NOMO-1 (cell line): ENCODE results near the gene WDTC1.
"Not testable (repeated sequence)": the region's sequence is repeated elsewhere in the genome, so short reads cannot be mapped to it uniquely, and the experiment has no call there.

Source experiments
- DNase-seq, 2 experiments: peaks; one replicate each; lab custom pipeline; 2025; ENCODE audit not compliant: unreplicated experiment in 2 of 2; lab: John Stamatoyannopoulos, UW

WDTC1 gene

GRCh38 chr1:27246194-27246593 lies 11.8 kb downstream of the WDTC1 start:
- DNase-seq: no peak

DNA sequence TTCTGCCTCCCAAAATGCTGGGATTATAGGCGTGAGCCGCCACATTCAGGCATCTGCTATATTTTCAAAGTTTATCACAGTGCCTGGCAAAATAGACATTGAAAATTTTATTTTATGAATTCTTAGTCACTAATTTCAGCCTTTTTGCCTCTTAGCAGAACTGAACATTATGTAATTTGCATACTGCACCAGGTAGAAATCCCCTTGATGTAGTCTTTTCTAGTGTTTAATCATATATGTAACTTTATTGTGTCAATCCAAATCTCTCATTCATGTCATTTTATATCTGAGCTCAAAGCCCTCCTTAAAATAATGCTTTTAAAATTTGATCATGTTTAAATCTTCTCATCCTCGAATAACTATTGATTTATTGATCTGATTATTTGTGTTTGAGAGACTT lies 19.2 kb downstream of the WDTC1 start:
- DNase-seq: no peak

DNA sequence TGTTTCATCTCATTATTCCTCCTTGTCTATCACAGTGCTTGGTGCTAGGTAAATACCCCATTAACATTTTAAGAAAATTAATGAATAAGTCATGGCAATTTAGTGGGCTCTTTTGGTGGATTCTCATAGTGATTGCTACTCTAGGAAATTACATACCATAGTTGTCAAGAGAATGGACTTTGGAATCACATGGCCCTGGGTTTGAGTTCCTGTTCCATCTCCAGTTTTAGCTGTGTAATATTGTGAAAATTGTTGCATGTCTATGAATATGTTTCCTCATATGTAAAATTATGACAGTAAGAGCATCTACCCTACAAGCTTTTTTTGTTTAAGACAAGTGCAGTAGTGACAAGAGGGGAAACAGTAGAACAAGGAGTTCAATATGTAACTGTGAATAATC lies 20.7 kb downstream of the WDTC1 start:
- peak in 1 of 2 experiments; percentile 6 for DNase-seq

GRCh38 chr1:27257155-27257554 lies 22.7 kb downstream of the WDTC1 start:
- DNase-seq: no peak

- no peak for DNase-seq
Observed at GRCh38 chr1:27258598-27258997, 24.2 kb downstream of the WDTC1 start.

DNA sequence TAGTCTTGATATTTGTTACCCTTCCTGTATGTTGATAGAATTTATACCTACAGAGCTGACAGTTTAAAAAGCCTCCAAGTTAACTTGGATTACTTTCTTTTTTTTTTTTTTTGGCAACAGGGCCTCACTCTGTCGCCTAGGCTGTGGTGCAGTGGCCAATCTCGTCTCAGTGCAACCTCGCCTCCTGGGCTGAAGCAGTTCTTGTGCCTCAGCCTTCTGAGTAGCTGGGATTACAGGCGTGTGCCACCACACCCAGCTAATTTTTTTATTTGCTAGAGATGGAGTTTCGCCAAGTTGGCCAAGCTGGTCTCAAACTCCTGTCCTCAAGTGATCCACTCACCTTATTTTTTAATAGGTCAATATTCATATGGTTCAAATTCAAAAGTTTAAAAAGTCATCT lies 32.7 kb downstream of the WDTC1 start:
- DNase-seq: no peak

- no peak for DNase-seq
Observed at GRCh38 chr1:27269276-27269675, 34.8 kb downstream of the WDTC1 start.

DNA sequence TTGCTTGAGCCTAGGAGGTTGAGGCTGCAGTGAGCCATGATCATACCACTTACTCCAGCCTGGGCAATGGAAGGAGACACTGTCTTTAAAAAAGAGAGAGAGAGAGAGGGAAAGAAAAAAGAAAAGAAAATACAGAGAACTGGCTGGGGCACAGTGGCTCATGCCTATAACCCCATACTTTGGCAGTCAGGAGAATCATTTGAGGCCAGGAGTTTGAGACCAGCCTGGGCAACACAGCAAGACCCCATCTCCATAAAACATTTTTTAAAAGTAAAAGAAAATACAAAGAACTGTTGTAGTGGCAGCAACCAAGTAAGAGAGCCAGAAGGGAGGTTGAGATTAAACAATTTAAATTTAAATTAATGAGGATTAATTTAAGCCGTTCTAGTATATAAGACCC lies 39.8 kb downstream of the WDTC1 start:
- no peak for DNase-seq

GRCh38 chr1:27275696-27276095 lies 41.3 kb downstream of the WDTC1 start:
- DNase-seq: peak; percentile 64 to 75

- peak; percentile 45 to 73 for DNase-seq
Observed at GRCh38 chr1:27284425-27285273, 50.2 kb downstream of the WDTC1 start.

DNA sequence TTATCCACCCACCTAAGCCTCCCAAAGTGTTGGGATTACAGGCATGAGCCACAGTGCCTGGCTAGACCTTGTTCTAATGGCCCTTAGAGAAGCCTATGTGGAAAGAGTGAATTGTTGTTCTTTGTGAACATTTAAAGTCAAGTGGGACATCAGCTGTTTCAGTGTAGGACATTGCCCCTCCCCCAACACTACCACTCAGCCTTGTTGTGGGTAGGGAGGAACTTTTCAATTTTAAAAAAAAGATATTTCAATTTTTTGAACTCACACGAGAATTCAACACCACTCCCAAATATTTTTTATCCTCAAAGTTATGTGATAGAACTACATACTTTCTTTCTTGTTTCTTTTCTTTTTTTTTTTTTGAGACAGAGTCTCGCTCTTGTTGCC lies 50.8 kb downstream of the WDTC1 start:
- no peak for DNase-seq

- not testable (repeated sequence) for DNase-seq
Observed at GRCh38 chr1:27285821-27286220, 51.4 kb downstream of the WDTC1 start.

DNA sequence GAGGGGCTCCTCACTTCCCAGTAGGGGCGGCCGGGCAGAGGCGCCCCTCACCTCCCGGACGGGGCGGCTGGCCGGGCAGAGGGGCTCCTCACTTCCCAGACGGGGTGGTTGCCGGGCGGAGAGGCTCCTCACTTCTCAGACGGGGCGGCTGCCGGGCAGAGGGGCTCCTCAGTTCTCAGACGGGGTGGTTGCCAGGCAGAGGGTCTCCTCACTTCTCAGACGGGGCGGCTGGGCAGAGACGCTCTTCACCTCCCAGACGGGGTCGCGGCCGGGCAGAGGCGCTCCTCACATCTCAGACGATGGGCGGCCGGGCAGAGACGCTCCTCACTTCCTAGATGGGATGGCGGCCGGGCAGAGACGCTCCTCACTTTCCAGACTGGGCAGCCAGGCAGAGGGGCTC lies 54.7 kb downstream of the WDTC1 start:
- DNase-seq: not testable (repeated sequence)

- DNase-seq: no peak
Observed at GRCh38 chr1:27290581-27290980, 56.1 kb downstream of the WDTC1 start.

- no peak for DNase-seq
Observed at GRCh38 chr1:27292106-27292505, 57.7 kb downstream of the WDTC1 start.

GRCh38 chr1:27293915-27294314 lies 59.5 kb downstream of the WDTC1 start:
- DNase-seq: no peak

DNA sequence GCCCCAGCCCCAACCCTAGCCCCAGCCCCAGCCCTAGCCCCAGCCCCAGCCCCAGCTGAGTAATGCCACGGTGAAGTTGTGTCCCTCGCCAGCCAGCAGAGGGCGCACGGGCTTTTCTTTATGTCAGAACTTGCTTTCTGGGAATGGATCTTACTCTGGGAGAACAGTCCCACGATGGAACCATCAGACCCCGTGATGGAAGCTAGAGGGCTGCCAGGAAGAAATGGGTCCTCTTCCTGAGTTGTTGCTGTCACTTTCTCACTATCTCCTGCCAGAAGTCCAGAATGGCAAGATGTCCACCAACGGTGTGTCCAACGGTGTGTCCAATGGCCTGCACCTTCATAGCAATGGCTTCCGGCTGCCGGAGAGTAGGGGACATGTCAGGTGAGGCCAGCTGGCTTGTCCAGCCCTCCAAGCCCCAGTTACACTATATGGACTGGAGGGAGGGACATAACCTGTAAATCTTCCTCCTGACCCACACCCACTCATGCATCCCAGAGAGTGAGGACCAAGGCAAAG lies 62.4 kb downstream of the WDTC1 start:
- peak; percentile 2 to 24 for DNase-seq

DNA sequence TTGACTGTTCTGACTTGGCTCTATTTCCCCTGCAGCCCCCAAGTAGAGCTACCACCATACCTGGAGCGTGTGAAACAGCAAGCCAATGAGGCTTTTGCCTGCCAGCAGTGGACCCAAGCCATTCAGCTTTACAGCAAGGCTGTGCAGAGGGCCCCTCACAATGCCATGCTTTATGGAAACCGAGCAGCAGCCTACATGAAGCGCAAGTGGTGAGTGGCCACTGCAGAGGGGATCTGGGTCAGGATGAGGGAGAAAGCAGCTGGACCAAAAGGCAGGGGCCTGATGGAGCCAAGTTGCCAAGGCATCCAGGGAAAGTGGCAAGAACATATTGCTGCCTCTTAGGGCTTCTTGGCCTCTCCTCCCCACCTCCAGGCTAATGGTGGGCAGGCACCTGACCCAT lies 63.5 kb downstream of the WDTC1 start:
- DNase-seq: no peak

- no peak for DNase-seq
Observed at GRCh38 chr1:27298632-27299384, 64.4 kb downstream of the WDTC1 start.

DNA sequence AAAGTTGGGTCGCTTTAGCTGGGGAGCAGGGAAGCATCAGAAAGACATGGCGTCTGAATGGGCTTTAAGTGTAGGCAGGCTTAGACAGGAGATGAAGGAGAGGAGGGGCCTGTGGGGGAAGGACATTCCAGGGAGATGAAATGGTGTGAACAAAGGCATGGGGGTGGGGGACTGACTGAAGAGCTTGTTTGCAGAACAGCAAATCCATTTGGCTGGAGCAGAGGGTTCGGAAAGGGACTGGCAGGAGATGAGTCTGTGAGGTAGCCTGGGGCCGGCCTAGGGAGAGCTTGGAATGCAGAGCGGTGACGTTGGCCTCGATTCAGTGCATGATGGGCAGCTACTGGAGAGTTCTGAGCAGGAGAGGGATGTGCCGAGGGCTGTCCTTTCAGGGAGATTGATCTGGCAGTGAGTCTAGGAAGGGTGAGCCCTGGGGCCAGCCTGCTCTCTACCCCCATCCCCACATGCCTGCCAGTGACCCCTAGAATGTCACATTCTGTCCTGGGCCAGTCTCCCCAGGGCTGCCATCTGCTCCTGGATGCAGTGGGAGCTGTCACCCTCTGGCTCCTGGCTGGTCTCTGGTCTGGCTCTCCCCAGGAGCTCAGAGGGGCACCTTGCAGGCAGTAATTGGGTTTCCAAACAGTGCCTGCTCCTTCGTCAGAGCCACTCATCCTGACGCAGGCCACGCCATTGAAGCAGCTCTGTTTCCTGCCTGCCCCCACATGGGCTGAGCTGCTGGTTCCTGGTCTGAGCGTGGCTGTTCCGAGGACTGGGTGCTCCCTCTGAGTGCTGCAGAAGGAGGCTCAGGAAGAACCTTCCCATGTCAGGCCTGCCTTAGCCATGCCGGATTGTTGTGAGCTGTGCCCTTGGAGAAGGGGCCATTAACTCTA lies 65.2 kb downstream of the WDTC1 start:
- no peak for DNase-seq
